Endothelial cell (in vitro differentiated cells): ENCODE results near the gene GJD4. TPM values are rescaled to one million over a fixed set of nuclear protein-coding genes. Genes with fewer than 3 reads are reported as not detected.

Experiments
- DNase-seq: peaks from one replicate; pipeline ENCODE4 v3.0.0; 2021; ENCODE audit warnings: low spot score
- H3K27ac Mint-ChIP-seq: one replicate; pipeline ENCODE4 v1.8.0; 2021; ENCODE audit warnings: mixed read lengths, inconsistent platforms; ENCODE audit not compliant: unreplicated experiment
- H3K27me3 Mint-ChIP-seq: one replicate; pipeline ENCODE4 v1.8.0; 2021; ENCODE audit warnings: mild to moderate bottlenecking, moderate library complexity, mixed read lengths, inconsistent platforms; ENCODE audit not compliant: unreplicated experiment
- H3K36me3 Mint-ChIP-seq: one replicate; pipeline ENCODE4 v1.8.0; 2021; ENCODE audit warnings: mild to moderate bottlenecking, low read depth, mixed read lengths, inconsistent platforms; ENCODE audit not compliant: unreplicated experiment
- H3K4me1 Mint-ChIP-seq: one replicate; pipeline ENCODE4 v1.8.0; 2021; ENCODE audit warnings: mild to moderate bottlenecking, mixed read lengths, inconsistent platforms; ENCODE audit not compliant: unreplicated experiment
- H3K4me3 Mint-ChIP-seq: one replicate; pipeline ENCODE4 v1.8.0; 2021; ENCODE audit warnings: mild to moderate bottlenecking, mixed read lengths, inconsistent platforms; ENCODE audit not compliant: unreplicated experiment
- H3K9me3 Mint-ChIP-seq: one replicate; pipeline ENCODE4 v1.8.0; 2021; ENCODE audit warnings: mixed read lengths, inconsistent platforms; ENCODE audit not compliant: unreplicated experiment
- total RNA-seq: library from RNA; stranded (reverse); fragmentation: NEBNext Ultra II Directional; extraction: Animal tissue kit (Norgen Biotek cat#: 25700); gene quantifications from one replicate; pipeline ENCODE4 v1.2.1, GENCODE V29; 2021; ENCODE audit not compliant: unreplicated experiment
- TF ChIP-seq, protein P1 (sequence below): fragments of 200-600 bp; sonication (generic); IDR thresholded peaks from one replicate; pipeline ENCODE4 v1.5.0; 2021; ENCODE audit warnings: antibody characterized with exemption; ENCODE audit not compliant: unreplicated experiment

GJD4 gene
- total RNA-seq, 1 donor from 2014 or later: not detected

DNA sequence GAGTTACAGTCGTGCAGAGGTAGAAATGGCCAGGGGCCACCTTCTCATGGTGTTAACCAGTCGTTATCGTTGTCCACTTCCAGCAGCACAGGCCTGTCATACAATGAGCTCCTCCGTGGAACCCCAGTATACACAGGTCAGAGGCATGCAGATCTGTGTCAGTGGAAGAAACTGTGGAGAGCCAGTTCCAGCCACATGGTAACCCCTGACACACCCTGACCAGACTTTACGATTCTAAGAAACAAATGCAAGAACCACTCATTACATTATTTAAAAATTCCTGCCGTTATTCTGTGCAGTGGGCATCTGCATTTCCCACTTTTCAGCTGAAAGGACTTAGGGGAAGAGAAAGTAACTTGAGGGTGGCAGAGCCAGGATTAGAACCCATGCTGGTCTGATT is 23.5 kb upstream of the GJD4 start:
- peaks cover 3% of the 10 kb centered on the region for H3K4me1 Mint-ChIP-seq
- H3K9me3 Mint-ChIP-seq: no peaks in the 10 kb centered on the region
- H3K36me3 Mint-ChIP-seq: no peaks in the 10 kb centered on the region
- no peak overlapping the region for H3K27ac Mint-ChIP-seq
- peaks cover 7% of the 10 kb centered on the region for H3K27me3 Mint-ChIP-seq
- DNase-seq: no peak
- TF ChIP-seq, protein P1, sequence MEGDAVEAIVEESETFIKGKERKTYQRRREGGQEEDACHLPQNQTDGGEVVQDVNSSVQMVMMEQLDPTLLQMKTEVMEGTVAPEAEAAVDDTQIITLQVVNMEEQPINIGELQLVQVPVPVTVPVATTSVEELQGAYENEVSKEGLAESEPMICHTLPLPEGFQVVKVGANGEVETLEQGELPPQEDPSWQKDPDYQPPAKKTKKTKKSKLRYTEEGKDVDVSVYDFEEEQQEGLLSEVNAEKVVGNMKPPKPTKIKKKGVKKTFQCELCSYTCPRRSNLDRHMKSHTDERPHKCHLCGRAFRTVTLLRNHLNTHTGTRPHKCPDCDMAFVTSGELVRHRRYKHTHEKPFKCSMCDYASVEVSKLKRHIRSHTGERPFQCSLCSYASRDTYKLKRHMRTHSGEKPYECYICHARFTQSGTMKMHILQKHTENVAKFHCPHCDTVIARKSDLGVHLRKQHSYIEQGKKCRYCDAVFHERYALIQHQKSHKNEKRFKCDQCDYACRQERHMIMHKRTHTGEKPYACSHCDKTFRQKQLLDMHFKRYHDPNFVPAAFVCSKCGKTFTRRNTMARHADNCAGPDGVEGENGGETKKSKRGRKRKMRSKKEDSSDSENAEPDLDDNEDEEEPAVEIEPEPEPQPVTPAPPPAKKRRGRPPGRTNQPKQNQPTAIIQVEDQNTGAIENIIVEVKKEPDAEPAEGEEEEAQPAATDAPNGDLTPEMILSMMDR: no peak
- no peak overlapping the region for H3K4me3 Mint-ChIP-seq

DNA sequence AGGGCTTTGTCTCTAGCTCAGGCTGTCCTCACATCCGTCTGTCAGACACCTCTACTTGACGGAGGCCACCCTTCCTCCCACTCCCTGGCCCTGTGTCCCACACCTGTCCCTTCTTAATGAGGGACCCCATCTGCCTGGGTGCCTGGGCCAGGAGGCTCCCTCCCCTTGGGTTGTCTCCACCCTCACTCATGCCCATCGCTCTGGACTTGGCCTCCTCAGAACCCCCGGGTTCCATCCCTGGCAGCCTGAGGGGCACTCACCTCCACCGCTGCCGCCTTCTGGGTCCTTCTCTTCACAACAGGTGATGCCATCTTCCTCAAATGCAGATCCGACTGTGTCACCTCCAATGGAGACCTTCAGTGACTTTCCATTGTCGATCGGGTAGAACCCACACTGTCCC is 20.2 kb upstream of the GJD4 start:
- Mint-ChIP-seq H3K27me3 (peaks cover 5% of the 10 kb centered on the region), H3K4me1 (no peaks in the 10 kb centered on the region), H3K36me3 (no peaks in the 10 kb centered on the region), H3K9me3 (no peaks in the 10 kb centered on the region), H3K27ac (no peak overlapping the region), H3K4me3 (no peak overlapping the region)
- TF ChIP-seq, protein P1: no peak
- DNase-seq: no peak

GRCh38 chr10:35585356-35585755 is 19.8 kb upstream of the GJD4 start:
- TF ChIP-seq, protein P1: no peak
- DNase-seq: no peak
- Mint-ChIP-seq H3K36me3 (no peaks in the 10 kb centered on the region), H3K27me3 (peaks cover 5% of the 10 kb centered on the region), H3K4me3 (no peak overlapping the region), H3K27ac (no peak overlapping the region), H3K9me3 (no peaks in the 10 kb centered on the region), H3K4me1 (no peaks in the 10 kb centered on the region)

DNA sequence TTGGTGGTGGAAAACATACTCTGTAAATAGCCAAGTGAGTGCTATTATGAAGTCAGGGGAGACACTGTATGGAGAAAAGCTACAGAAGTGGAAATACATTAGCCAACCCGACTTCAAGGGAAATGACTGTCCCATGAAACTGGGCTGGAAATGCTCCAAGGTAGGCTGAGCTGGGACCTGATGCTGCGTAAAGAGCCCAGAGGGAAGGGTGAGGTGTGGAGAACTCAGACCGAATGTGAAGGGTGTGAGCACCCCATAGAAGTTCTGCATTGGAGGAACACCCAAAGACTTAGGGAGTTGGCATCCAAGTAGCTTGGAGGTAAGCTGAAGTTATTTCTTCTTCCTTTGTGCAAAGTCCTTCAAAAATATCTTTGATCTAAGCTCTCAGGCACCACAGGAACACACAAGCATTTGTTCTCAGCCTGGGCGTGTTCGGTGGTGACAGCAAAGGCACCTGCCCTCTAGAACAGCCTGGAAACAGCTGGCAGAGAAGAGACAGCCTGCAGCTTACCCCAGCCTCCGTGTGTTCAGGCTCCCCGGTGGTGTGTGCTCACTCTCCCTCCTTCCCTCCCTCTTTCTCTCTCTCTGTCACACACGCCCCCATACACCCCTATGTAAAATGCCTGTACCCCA is 19.1 kb upstream of the GJD4 start:
- H3K36me3 Mint-ChIP-seq: no peaks in the 10 kb centered on the region
- H3K9me3 Mint-ChIP-seq: peaks cover 4% of the 10 kb centered on the region
- peaks cover 5% of the 10 kb centered on the region for H3K27me3 Mint-ChIP-seq
- no peak overlapping the region for H3K4me3 Mint-ChIP-seq
- no peak for DNase-seq
- TF ChIP-seq, protein P1: no peak
- H3K27ac Mint-ChIP-seq: no peak overlapping the region
- H3K4me1 Mint-ChIP-seq: no peaks in the 10 kb centered on the region

GRCh38 chr10:35588836-35589235 is 16.3 kb upstream of the GJD4 start:
- no peak overlapping the region for H3K27ac Mint-ChIP-seq
- no peak overlapping the region for H3K4me3 Mint-ChIP-seq
- peaks cover 6% of the 10 kb centered on the region for H3K9me3 Mint-ChIP-seq
- peaks cover 4% of the 10 kb centered on the region for H3K27me3 Mint-ChIP-seq
- no peaks in the 10 kb centered on the region for H3K36me3 Mint-ChIP-seq
- TF ChIP-seq, protein P1: no peak
- H3K4me1 Mint-ChIP-seq: no peaks in the 10 kb centered on the region
- DNase-seq: no peak
